ENCODE measurements around the gene SMC5. TPM values are rescaled to one million over a fixed set of nuclear protein-coding genes. Genes with fewer than 3 reads are reported as not detected.
A peak's percentile ranks its signal among the peaks of the same experiment; 100 is the strongest.

SMC5 gene
- total and polyA plus RNA-seq, 12 donors: 6.9 to 16.4 (median 12.5) TPM

DNA sequence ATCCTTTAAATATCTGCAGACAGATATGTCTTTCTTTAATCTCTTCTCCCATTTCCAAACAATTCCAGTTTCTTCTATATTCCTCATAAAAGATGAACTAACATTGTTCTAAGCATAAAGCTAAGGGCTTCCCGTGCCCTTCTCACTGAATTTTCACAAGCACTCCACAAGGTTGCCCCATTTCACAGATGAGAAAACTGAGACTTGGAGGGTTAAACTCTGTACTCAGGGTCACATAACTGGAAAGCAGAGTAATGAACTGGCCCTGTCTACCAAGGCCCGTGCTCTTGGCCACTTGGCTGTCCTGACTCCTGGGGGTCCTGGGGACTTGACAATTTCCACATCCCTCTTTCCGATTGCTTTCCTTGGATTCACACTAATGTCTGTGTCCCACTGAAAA is 130.4 kb downstream of the SMC5 start:
- H3K4me1 ChIP-seq: peaks cover 36 to 99% (median 69%) of the 10 kb centered on the region in 9 donors
- TF ChIP-seq, protein P1, sequence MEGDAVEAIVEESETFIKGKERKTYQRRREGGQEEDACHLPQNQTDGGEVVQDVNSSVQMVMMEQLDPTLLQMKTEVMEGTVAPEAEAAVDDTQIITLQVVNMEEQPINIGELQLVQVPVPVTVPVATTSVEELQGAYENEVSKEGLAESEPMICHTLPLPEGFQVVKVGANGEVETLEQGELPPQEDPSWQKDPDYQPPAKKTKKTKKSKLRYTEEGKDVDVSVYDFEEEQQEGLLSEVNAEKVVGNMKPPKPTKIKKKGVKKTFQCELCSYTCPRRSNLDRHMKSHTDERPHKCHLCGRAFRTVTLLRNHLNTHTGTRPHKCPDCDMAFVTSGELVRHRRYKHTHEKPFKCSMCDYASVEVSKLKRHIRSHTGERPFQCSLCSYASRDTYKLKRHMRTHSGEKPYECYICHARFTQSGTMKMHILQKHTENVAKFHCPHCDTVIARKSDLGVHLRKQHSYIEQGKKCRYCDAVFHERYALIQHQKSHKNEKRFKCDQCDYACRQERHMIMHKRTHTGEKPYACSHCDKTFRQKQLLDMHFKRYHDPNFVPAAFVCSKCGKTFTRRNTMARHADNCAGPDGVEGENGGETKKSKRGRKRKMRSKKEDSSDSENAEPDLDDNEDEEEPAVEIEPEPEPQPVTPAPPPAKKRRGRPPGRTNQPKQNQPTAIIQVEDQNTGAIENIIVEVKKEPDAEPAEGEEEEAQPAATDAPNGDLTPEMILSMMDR (IDR thresholded peaks at IDR 0.05): no peak
- no peak overlapping the region for H3K4me3 ChIP-seq
- DNase-seq (no peak), ATAC-seq (no peak)
- H3K27me3 ChIP-seq: no peaks in the 10 kb centered on the region
- peaks cover 0 to 36% (median 16%) of the 10 kb centered on the region in 9 donors for H3K36me3 ChIP-seq
- 73 to 74% methylated on average over 3 of the region's 3 CpGs for WGBS, 2 donors
- peak overlapping the region in 4 of 10 donors; percentile 16 to 50 (median 40) for H3K27ac ChIP-seq
- intact Hi-C loops (cut with DNase I): no loop called here
- no peaks in the 10 kb centered on the region for H3K9me3 ChIP-seq

DNA sequence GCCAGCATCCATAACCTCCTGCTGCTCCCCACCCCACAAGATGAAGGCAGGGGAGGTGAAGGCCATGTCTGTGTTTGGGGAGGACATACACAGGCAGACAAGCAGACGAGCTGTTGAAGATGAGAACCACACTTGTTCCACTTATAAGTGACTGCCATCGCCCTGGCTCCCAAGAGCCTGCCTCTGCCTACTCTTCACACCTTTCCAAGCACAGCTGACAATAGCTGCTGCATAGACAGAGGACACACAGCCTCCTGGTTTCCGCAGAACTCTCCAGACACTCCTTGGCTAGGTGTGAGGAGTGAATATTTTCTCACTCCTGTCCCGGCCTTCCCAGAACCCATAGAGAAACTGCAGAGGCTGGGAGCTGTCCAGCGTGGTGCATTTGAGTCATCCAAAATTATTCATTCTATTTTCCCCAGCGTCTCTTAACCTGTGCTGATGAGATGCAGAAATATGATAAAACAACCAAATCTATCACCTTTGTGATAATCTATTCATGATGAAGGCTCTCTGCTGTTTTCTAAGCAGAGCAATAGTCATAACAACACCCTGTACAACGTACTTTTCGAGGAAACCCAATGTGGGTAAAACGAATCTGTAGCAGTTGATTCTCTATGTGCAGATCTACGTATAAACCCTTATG is 131.0 kb downstream of the SMC5 start:
- ATAC-seq: peak; percentile 34 to 73 (median 52)
- no peaks in the 10 kb centered on the region for H3K9me3 ChIP-seq
- DNase-seq: no peak
- peak overlapping the region in 6 of 10 donors; percentile 16 to 50 (median 32) for H3K27ac ChIP-seq
- intact Hi-C loops (cut with DNase I): loop anchor here in 5 of 10 donors (5.0 to 10.0 kb wide), 4 partner anchors 32 to 47 kb away; no protein-coding TSS in a partner anchor
- TF ChIP-seq, protein P1 (IDR thresholded peaks at IDR 0.05): no peak
- 42 to 45% methylated on average over 10 of the region's 10 CpGs for WGBS, 2 donors
- H3K27me3 ChIP-seq: no peaks in the 10 kb centered on the region
- peaks cover 0 to 32% (median 16%) of the 10 kb centered on the region in 9 donors for H3K36me3 ChIP-seq
- peaks cover 36 to 99% (median 69%) of the 10 kb centered on the region in 9 donors for H3K4me1 ChIP-seq
- no peak overlapping the region for H3K4me3 ChIP-seq

DNA sequence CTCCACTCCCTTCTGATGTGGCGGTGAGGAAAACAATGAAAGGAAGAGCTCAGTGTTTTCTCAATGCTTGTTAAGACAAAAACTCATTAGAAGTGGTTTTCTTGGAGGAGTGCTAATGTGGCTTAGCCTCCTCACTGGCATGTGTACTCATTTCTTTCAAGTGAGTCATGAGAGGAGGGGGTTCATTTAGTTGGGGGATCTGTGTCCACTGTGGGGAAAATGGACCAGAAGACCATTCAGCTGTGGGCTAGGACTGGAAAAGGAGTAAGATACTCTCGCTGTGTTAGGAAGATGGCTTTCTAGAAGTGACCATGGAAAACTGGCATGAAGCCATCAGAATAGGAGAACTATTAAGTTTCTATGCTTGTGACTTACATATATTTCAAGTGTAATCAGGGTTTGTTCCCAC is 132.2 kb downstream of the SMC5 start:
- Histone ChIP-seq H3K4me3 (peak overlapping the region in 1 of 10 donors; percentile 9), H3K27ac (peak overlapping the region in 8 of 10 donors; percentile 20 to 52 (median 39)), H3K9me3 (no peaks in the 10 kb centered on the region), H3K36me3 (peaks cover 0 to 20% (median 16%) of the 10 kb centered on the region in 9 donors), H3K27me3 (no peaks in the 10 kb centered on the region), H3K4me1 (peaks cover 36 to 99% (median 76%) of the 10 kb centered on the region in 9 donors)
- intact Hi-C loops (cut with DNase I): loop anchor here in 5 of 10 donors (5.0 to 10.0 kb wide), 4 partner anchors 34 to 49 kb away; no protein-coding TSS in a partner anchor
- no peak for DNase-seq
- TF ChIP-seq, protein P1 (IDR thresholded peaks at IDR 0.05): no peak
- peak in 3 of 8 donors; percentile 9 to 14 (median 10) for ATAC-seq
- WGBS, 2 donors: 60 to 61% methylated on average over 2 of the region's 2 CpGs

DNA sequence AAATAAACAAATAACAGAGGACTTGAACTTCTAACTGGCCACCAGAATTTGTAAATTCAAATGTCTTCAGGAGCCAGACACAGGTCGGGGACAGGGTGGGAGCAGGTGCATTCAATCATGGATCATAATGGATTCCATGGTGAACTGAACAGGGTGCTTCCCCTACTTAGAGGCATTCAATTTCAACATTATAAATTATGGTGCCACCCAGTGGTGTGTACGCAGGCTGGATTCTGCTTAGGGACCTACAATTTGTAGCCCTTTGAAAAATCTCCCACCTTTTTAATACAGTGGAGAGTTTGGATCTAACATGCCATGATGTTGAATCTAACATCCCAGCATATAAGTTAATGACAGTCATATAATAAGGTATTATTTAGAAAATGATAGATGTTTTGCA is 133.4 kb downstream of the SMC5 start:
- peaks cover 0 to 7% (median 6%) of the 10 kb centered on the region in 9 donors for H3K36me3 ChIP-seq
- H3K4me1 ChIP-seq: peaks cover 36 to 100% (median 80%) of the 10 kb centered on the region in 9 donors
- TF ChIP-seq, protein P1 (IDR thresholded peaks at IDR 0.05): peak in 6 of 9 donors; percentile 19 to 55 (median 42)
- peak overlapping the region in 8 of 10 donors; percentile 7 to 66 (median 36) for H3K27ac ChIP-seq
- peak in 6 of 8 donors; percentile 28 to 53 (median 40) for ATAC-seq
- no peaks in the 10 kb centered on the region for H3K9me3 ChIP-seq
- no peak for DNase-seq
- 68 to 77% methylated on average over 2 of the region's 2 CpGs for WGBS, 2 donors
- H3K27me3 ChIP-seq: no peaks in the 10 kb centered on the region
- H3K4me3 ChIP-seq: no peak overlapping the region
- intact Hi-C loops (cut with DNase I): loop anchor here in 5 of 10 donors (5.0 to 10.0 kb wide), 4 partner anchors 35 to 50 kb away; no protein-coding TSS in a partner anchor

Measured in heart right ventricle (tissue), 16 donors.